ENCODE data around the gene ENDOV. TPM values are rescaled to one million over a fixed set of nuclear protein-coding genes. Genes with fewer than 3 reads are reported as not detected.

ENDOV gene
- total RNA-seq, 1 donor from 2014 or later: 11.7 TPM

DNA sequence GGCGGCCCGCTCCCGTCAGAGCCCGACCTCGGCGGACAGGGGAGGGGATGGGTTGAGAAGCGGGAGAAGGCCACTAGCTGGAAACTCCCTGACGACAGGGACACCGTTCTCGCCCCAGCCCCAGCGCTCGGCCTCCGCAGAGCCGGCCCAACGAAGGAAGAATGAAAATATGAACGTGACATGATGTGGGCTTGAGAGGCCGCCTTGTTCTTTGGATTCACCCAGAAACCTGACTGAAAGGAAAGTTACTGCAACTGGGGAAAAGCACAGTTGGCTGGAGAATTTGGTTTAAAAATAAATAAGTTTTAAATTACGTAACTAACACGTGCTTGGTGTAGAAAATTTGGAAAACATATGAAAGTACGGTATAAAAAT lies 40.4 kb downstream of the ENDOV start:
- no peak for DNase-seq
- ATAC-seq (ENCODE audit: poor library complexity): peak; percentile 55
- intact Hi-C loops (cut with DNase I): no loop called here

- ATAC-seq (ENCODE audit: poor library complexity) (no peak), DNase-seq (no peak)
- intact Hi-C loops (cut with DNase I): no loop called here
These were observed 40.8 kb downstream of the ENDOV start for GRCh38 chr17:80455784-80456183.

- ATAC-seq (ENCODE audit: poor library complexity) (peak; percentile 16), DNase-seq (peak; percentile 57)
- intact Hi-C loops (cut with DNase I): no loop called here
These were observed 41.7 kb downstream of the ENDOV start for GRCh38 chr17:80456465-80457235.

- intact Hi-C loops (cut with DNase I): no loop called here
- DNase-seq (no peak), ATAC-seq (ENCODE audit: poor library complexity) (no peak)
These were observed 42.4 kb downstream of the ENDOV start for GRCh38 chr17:80457236-80457856.

GRCh38 chr17:80458016-80458415 lies 43.0 kb downstream of the ENDOV start:
- DNase-seq (no peak), ATAC-seq (ENCODE audit: poor library complexity) (no peak)
- intact Hi-C loops (cut with DNase I): no loop called here

DNA sequence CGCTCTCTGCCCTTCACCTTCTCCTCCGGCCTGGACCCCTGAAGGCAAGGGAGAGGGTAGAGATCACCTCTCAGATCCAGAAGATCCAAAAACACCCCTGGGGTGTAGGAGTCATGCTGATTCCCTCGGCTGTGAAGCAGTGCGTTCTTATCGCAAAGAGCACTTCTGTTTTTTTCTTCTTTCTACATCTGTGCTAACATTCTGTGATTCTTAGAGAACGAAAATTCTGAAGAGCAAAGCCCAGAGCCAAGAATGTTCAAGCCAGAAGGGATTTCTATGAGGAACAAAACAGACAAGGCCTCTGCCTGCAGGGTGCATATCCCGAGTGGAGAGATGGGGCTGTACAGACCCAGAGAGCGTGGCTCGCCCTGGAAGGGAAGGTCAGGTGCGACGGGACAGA lies 44.3 kb downstream of the ENDOV start:
- ATAC-seq (ENCODE audit: poor library complexity): no peak
- no peak for DNase-seq
- intact Hi-C loops (cut with DNase I): no loop called here

DNA sequence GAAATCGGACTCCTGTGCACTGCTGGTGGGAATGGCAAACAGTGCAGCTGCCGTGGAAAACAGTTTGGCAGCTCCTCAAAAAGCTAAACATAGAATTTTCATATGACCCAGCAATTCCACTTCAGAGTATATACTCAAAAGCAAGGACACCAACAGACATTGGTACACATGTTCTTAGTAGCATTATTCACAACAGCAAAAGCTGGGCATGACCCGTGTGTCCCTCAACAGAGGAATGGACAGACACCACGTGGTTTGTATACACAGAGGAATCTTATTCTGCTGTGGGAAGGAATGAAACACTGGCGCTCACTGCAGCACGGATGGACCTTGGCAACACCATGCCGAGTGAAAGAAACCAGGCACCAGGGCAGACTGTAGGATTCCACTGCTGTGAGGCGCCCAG lies 45.5 kb downstream of the ENDOV start:
- DNase-seq: no peak
- intact Hi-C loops (cut with DNase I): no loop called here
- ATAC-seq (ENCODE audit: poor library complexity): peak; percentile 64

DNA sequence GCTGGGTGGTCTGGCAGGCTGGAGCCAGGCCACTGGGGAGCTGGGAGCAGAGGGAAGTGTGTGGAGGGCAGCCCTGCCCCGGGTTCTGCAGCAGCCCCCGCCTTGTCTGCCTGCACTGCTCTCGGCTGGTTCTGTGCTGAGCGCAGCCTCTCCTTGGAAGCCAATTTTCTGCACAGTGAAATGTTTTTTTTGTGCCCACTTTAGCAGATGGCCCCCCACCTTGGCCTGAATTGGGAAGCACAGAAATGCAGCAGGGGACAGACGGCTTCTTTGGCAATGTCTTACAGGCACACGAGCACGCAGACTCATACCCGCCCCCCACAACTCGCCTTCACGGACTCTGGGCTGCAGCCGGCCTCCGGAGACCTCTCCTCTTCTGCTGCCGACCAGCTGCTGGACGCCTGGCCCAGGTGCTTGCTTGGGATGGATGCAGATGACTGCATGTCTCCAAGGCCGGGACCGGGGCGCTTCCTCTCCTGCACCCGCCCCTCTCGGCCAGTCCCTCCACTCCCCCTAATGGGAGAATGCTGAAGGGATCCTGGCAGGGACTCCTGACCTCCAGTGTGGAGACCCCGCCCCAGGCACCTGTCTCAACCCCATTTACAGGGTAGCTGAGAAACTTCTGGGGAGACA lies 46.7 kb downstream of the ENDOV start:
- intact Hi-C loops (cut with DNase I): no loop called here
- ATAC-seq (ENCODE audit: poor library complexity) (no peak), DNase-seq (no peak)

GRCh38 chr17:80463784-80464400 lies 48.9 kb downstream of the ENDOV start:
- ATAC-seq (ENCODE audit: poor library complexity): no peak
- intact Hi-C loops (cut with DNase I): no loop called here
- no peak for DNase-seq

DNA sequence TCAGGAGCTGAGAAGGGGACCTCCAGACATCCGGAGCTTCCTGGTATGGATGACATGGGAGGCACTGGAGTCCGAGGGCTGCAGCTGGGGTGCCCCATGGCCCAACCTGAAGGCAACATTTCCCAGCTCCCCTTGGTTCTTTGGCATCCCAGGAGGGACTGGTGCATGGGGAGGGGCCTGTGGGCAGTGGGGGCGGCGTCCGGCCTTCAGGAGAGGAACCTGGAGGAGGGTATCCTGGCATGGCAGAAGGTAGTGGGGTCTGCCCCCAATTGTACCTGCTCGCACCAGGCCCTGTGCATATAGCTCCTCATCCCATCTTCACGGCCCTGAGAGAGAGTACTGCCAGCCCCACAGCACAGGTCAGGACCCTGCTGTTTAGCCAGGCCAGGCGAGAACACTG lies 49.5 kb downstream of the ENDOV start:
- intact Hi-C loops (cut with DNase I): no loop called here
- ATAC-seq (ENCODE audit: poor library complexity): no peak
- no peak for DNase-seq

DNA sequence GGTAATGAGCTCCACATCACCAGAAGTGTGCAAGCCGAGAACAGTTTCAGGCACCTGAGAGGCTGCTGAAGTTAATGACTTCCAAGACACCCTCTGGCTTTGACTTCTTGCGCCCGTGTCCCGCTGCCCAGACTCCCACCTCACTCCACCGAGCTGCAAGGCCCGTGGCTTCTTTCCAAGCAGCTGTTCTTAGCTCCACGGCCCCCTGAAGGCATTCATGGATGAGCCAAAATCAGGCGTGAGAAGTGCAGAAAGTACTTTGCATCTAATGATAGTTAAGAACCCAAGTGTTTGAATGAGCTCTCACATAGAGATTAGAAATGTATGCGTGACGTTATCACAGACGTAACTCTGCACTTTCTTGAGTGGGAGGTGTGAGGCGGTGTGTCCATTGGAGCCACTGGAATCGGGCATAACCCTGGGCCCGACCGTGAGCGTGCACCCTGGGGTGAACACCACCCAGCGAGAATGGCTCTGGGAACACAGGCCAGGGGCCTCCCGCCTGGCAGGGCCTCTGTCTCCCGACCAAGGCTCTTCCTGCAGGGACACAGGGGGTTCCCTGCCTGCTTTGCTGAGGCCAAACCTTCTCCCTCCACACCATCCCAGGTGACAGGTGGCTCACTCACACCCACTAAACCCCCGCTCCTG lies 50.5 kb downstream of the ENDOV start:
- intact Hi-C loops (cut with DNase I): no loop called here
- ATAC-seq (ENCODE audit: poor library complexity): no peak
- DNase-seq: no peak

DNA sequence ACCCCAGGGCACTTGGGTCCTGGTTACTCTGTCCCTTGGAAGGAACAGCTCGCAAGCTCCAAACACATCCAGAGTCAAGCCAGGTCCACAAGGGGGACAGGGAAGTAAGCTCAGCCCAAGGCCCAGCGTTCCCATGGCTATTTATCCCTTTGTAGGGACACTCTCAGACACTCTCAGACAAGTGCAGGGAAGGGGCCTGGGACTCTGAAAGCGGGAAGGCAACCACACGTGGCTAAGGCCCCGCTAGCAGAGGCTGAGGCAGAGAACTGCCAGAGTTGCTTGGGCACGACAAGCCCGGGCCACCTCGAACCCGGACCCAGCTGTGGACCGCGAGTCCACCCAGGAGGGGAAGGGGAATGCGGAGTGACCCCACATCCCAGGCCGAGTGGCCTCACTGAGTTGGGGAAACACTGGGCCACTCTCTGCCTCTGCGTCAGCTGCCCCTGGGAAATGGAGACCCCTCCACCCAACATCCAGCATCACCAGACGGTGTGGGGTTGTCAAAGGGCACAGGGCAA lies 51.3 kb downstream of the ENDOV start:
- no peak for DNase-seq
- intact Hi-C loops (cut with DNase I): no loop called here
- ATAC-seq (ENCODE audit: poor library complexity): no peak

DNA sequence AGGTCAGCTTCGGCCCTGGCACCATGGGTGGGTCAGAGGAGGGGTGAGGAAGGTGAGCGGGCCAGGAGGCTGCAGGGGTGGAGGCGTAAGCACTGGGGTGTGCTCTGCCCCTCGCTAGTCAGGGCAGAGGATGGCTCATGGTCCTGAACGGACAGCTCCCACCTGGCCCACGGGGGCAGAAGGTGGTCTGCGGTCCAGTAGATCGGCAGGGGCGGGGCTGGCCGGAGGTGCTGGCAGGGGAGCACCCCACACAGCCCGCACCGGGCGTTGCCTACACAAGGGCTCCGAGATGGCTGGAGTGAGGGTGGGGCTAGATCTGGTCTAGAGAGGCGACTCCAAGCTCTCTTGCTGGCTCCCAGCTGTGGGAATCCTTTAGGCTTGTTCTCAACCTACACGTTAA lies 53.3 kb downstream of the ENDOV start:
- intact Hi-C loops (cut with DNase I): no loop called here
- DNase-seq (no peak), ATAC-seq (ENCODE audit: poor library complexity) (no peak)

DNA sequence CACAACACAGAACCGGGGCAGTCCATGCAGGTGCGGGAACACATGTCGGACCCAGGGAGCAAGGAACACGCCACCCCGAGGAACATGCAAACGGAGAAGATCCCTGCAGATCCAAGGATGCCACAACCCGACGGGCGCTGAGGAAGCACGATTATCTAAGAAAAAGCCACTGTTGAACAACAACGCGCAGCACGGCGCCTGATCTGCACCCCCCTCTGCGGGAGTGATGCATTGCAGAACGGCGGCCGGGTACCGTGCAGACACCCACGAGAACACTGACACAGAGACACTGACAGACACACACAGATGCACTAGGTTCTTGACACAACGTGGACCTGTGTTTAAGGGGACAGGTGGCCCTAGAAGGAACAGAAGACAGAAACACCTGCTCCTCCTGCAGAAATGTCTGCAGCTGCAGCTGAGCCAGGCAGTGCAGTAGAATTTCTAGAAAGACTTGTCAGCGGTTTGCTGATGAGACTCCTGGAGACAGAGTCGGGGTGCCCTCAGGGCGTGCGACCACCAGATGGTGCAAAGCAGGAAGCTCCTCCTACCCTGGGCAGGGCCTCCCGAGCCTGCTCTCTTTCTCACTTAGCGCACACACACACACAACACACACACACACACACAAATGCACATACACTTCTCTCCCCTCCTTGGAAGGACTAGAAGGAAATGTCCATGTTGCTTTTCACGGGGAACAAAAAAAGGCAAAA lies 54.0 kb downstream of the ENDOV start:
- DNase-seq: no peak
- ATAC-seq (ENCODE audit: poor library complexity): no peak
- intact Hi-C loops (cut with DNase I): no loop called here

DNA sequence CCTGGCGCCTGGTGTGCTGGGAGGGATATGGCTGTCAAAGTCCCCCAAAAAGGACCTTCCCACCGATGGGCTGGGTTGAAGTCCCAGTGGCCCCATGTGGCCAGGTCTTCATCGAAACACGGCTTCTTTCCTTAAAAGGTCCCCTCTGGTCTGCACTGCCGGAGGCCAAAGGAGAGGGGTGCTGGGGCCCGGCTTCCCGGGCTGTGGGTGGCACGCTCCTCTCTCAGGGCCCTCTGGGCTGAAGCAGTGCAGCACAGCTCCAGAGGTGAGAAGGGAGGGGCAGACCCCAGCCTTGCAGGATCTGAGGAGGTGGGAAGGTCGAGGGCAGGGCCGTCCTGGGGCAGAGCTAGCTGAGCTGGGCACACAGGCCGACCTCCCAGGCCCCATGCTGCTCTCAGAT lies 54.7 kb downstream of the ENDOV start:
- no peak for DNase-seq
- intact Hi-C loops (cut with DNase I): no loop called here
- ATAC-seq (ENCODE audit: poor library complexity): no peak

DNA sequence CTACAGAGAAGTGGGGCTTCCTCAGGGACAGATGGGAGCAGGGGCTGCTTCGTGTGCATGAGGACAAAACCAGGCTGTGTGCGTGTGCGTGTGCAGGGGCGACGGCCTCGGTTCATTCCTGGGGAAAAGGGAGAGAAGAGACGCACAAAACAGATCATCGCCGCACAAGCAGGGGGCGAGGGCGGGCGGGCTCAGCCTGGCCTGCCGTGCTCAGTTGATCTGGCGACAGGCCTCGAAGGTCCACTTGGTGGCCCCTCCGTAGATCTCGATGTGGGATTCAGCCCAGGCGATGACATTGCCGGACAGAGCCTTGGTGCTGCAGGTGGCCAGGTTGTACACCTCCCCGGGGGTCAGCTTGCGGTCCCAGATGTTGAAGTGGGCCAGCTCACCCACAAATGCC lies 55.6 kb downstream of the ENDOV start:
- ATAC-seq (ENCODE audit: poor library complexity) (no peak), DNase-seq (no peak)
- intact Hi-C loops (cut with DNase I): no loop called here

- intact Hi-C loops (cut with DNase I): no loop called here
- DNase-seq (no peak), ATAC-seq (ENCODE audit: poor library complexity) (no peak)
These were observed 57.0 kb downstream of the ENDOV start for GRCh38 chr17:80471922-80472321.

- intact Hi-C loops (cut with DNase I): no loop called here
- ATAC-seq (ENCODE audit: poor library complexity) (no peak), DNase-seq (no peak)
These were observed 58.0 kb downstream of the ENDOV start for GRCh38 chr17:80472996-80473395.

- DNase-seq: no peak
- no peak for ATAC-seq (ENCODE audit: poor library complexity)
- intact Hi-C loops (cut with DNase I): no loop called here
These were observed 58.7 kb downstream of the ENDOV start for GRCh38 chr17:80473701-80474100.

Data from Right ventricle myocardium superior (tissue), 1 donor.